GM19438 (cell line): Measurements from ENCODE around the gene MGMT.

Source experiments
- ATAC-seq: cut with Tn5 transposase; IDR thresholded peaks from one replicate; pipeline ENCODE4 v1.9.1; 2021; ENCODE audit warnings: low read depth; ENCODE audit not compliant: unreplicated experiment

The MGMT gene

GRCh38 chr10:129449893-129450292 is 17.1 kb upstream of the MGMT start:
- no peak for ATAC-seq

GRCh38 chr10:129450391-129450790 is 16.6 kb upstream of the MGMT start:
- no peak for ATAC-seq

GRCh38 chr10:129455625-129456024 is 11.4 kb upstream of the MGMT start:
- no peak for ATAC-seq

GRCh38 chr10:129459762-129460539 is 7.1 kb upstream of the MGMT start:
- no peak for ATAC-seq

GRCh38 chr10:129462257-129462795 is 4.7 kb upstream of the MGMT start:
- ATAC-seq: no peak

- no peak for ATAC-seq
Observed at GRCh38 chr10:129464251-129464650, 2.8 kb upstream of the MGMT start.

GRCh38 chr10:129465796-129466702 is 992 bp upstream of the MGMT start:
- peak; percentile 1 for ATAC-seq

- ATAC-seq: peak; percentile 18
Observed at GRCh38 chr10:129467359-129468064, 471 bp downstream of the MGMT start.

GRCh38 chr10:129468187-129468586 is 1.1 kb downstream of the MGMT start:
- ATAC-seq: no peak

- no peak for ATAC-seq
Observed at GRCh38 chr10:129470103-129470851, 3.2 kb downstream of the MGMT start.

GRCh38 chr10:129471447-129472175 is 4.6 kb downstream of the MGMT start:
- no peak for ATAC-seq

GRCh38 chr10:129472696-129473555 is 5.9 kb downstream of the MGMT start:
- ATAC-seq: peak; percentile 64

- ATAC-seq: no peak
Observed at GRCh38 chr10:129474642-129475041, 7.6 kb downstream of the MGMT start.

- ATAC-seq: no peak
Observed at GRCh38 chr10:129476431-129476830, 9.4 kb downstream of the MGMT start.

GRCh38 chr10:129477051-129477450 is 10.0 kb downstream of the MGMT start:
- ATAC-seq: no peak

GRCh38 chr10:129481641-129482040 is 14.6 kb downstream of the MGMT start:
- no peak for ATAC-seq

GRCh38 chr10:129483430-129484010 is 16.5 kb downstream of the MGMT start:
- ATAC-seq: no peak

GRCh38 chr10:129486805-129487204 is 19.8 kb downstream of the MGMT start:
- ATAC-seq: no peak
